Omental fat pad (tissue), 4 donors: Measurements from ENCODE around the gene CYB561. TPM values are rescaled to one million over a fixed set of nuclear protein-coding genes. Genes with fewer than 3 reads are reported as not detected.

Source experiments
- ATAC-seq: fragments of 150-250 bp; one replicate; pipeline ENCODE4 v1.9.1; 2016; ENCODE audit warnings: mild to moderate bottlenecking, moderate library complexity; ENCODE audit not compliant: low FRiP score
- DNase-seq: peaks from one replicate; pipeline ENCODE4 v3.0.0-alpha.2; 2019; ENCODE audit warnings: low spot score
- total RNA-seq, 4 donors: library from RNA; depleted of rRNA; stranded (reverse); fragments of >200 nt; gene quantifications; one replicate each; pipeline ENCODE4 v1.1.0, GENCODE V29; 2016
- TF ChIP-seq, protein P1 (sequence below), 3 donors: fragments of 450-650 bp; IDR thresholded peaks; one replicate each; pipeline ENCODE4 v1.5.1; 2016 to 2017; ENCODE audit warnings: antibody characterized with exemption in 3 of 3, mild to moderate bottlenecking in 3 of 3, moderate library complexity in 2 of 3

Gene CYB561
- total RNA-seq, 4 donors from 2014 or later: 19.9 to 22.3 (median 20.5) TPM

GRCh38 chr17:63433746-63434591 lies 12.1 kb downstream of the CYB561 start:
- TF ChIP-seq, protein P1, sequence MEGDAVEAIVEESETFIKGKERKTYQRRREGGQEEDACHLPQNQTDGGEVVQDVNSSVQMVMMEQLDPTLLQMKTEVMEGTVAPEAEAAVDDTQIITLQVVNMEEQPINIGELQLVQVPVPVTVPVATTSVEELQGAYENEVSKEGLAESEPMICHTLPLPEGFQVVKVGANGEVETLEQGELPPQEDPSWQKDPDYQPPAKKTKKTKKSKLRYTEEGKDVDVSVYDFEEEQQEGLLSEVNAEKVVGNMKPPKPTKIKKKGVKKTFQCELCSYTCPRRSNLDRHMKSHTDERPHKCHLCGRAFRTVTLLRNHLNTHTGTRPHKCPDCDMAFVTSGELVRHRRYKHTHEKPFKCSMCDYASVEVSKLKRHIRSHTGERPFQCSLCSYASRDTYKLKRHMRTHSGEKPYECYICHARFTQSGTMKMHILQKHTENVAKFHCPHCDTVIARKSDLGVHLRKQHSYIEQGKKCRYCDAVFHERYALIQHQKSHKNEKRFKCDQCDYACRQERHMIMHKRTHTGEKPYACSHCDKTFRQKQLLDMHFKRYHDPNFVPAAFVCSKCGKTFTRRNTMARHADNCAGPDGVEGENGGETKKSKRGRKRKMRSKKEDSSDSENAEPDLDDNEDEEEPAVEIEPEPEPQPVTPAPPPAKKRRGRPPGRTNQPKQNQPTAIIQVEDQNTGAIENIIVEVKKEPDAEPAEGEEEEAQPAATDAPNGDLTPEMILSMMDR (IDR thresholded peaks at IDR 0.05): no peak
- DNase-seq (peak; percentile 52), ATAC-seq (peak; percentile 62)

DNA sequence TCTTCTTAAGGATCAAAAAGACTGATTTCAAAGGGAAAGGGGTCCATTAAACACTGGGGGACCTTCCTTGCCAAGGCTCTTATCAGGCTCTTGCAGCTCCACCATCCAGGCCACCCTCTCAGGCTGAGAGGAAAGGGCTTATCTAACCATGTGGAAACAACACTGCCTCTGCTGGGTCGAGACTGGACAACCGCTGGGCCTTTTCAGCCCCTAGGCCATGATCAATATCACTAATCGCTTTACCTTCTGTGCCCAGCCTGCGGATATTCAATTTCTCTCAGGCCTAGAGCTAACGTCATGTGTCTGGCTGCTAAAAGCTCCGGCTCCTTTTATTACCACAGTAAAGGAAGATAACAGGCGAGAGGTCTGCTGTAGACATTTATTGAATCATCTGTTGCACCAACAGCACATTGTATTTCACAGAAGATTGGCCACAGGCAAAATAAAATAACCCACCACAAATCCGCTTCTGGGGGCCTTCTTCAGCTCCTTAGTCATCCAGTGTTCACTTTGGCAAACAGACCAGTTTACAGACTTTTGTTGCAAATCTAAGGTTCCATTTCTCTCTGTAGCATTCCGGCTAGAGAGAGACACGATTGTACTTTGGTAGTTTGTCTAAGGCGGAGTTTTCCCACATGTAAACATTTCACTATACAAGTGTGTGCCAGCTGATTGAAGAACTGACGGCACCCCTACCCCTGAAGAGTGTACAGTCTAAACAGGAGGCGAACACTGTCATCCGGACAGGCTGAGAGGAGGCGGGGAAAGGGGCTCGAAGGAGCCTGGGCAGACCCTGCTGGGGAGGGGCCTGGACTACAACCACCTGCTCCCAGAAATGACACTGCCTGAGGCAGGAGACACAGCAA lies 13.9 kb downstream of the CYB561 start:
- no peak for ATAC-seq
- DNase-seq: no peak
- TF ChIP-seq, protein P1 (IDR thresholded peaks at IDR 0.05): no peak

GRCh38 chr17:63431618-63431938 lies 14.5 kb downstream of the CYB561 start:
- DNase-seq: no peak

DNA sequence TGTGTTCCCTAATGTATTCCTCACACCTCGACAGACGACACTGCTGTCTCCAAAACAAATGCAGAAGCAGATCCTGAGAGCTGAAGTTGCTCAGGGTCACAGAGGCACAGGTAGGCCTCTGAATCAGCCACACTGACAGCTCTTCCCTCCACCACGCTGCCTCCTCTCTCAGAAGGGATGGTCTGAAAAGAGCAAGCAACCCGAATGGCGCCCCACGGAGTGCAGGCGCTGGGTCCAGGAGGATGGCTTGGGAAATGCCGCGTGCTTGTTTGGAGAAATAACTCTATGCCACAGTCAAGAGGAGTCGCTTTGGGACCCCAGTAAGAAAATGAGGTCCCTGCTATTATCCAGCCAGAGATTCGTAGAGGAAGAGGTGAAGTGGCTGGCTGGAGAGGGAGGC lies 15.9 kb downstream of the CYB561 start:
- DNase-seq: no peak
- no peak for ATAC-seq
- TF ChIP-seq, protein P1 (IDR thresholded peaks at IDR 0.05): no peak

More at GRCh38 chr17:63431618-63431938, 14.5 kb downstream of the CYB561 start:
- TF ChIP-seq, protein P1 (IDR thresholded peaks at IDR 0.05): no peak
- ATAC-seq: no peak

GRCh38 chr17:63429766-63430165 lies 16.3 kb downstream of the CYB561 start:
- TF ChIP-seq, protein P1 (IDR thresholded peaks at IDR 0.05): no peak
- ATAC-seq (no peak), DNase-seq (no peak)

- TF ChIP-seq, protein P1 (IDR thresholded peaks at IDR 0.05): no peak
- DNase-seq: no peak
- ATAC-seq: no peak
Measured at GRCh38 chr17:63426917-63427308, 19.2 kb downstream of the CYB561 start.
